Small intestine (tissue), 7 donors: ENCODE results near the gene C1QTNF1. TPM values are rescaled to one million over a fixed set of nuclear protein-coding genes. Genes with fewer than 3 reads are reported as not detected.

Source experiments
- DNase-seq, 2 donors: peaks; one replicate each; pipeline versions ENCODE4 v3.0.0 to v3.0.0-alpha.2; 2013
- FAIRE-seq: peaks from 2 replicates; lab custom pipeline; 2012; peaks lifted over from hg19 to GRCh38; lab: Jason Lieb, UNC
- H3K27ac ChIP-seq, 3 donors: one replicate each; pipeline ENCODE4 v1.5.1; 2013; ENCODE audit warnings: low read length in 2 of 3, mild to moderate bottlenecking in 2 of 3, control low read depth in 1 of 3, inconsistent platforms in 1 of 3, low read depth in 1 of 3, moderate library complexity in 1 of 3
- H3K27me3 ChIP-seq, 3 donors: one replicate each; pipeline ENCODE4 v1.6.1; 2013; ENCODE audit warnings: low read length in 3 of 3, inconsistent platforms in 1 of 3; ENCODE audit not compliant: control insufficient read depth in 3 of 3, insufficient read depth in 3 of 3
- H3K36me3 ChIP-seq, 3 donors: one replicate each; pipeline ENCODE4 v1.6.1; 2013; ENCODE audit warnings: low read length in 3 of 3, inconsistent platforms in 1 of 3, low read depth in 1 of 3, mild to moderate bottlenecking in 1 of 3, moderate library complexity in 1 of 3; ENCODE audit not compliant: control insufficient read depth in 3 of 3, insufficient read depth in 2 of 3
- H3K4me1 ChIP-seq, 3 donors: one replicate each; pipeline ENCODE4 v1.6.1; 2013; ENCODE audit warnings: low read length in 2 of 3, inconsistent platforms in 1 of 3, low read depth in 1 of 3, mild to moderate bottlenecking in 1 of 3, moderate library complexity in 1 of 3; ENCODE audit not compliant: control insufficient read depth in 3 of 3, insufficient read depth in 2 of 3
- H3K4me3 ChIP-seq, 3 donors: one replicate each; pipeline ENCODE4 v1.5.1; 2013; ENCODE audit warnings: low read length in 3 of 3, control low read depth in 1 of 3, inconsistent platforms in 1 of 3, low read depth in 1 of 3, mild to moderate bottlenecking in 1 of 3, moderate library complexity in 1 of 3
- H3K9me3 ChIP-seq, 2 donors: one replicate each; pipeline ENCODE4 v1.6.1; 2013; ENCODE audit warnings: low read depth in 1 of 2, low read length in 1 of 2; ENCODE audit not compliant: control insufficient read depth in 2 of 2, insufficient read depth in 1 of 2
- WGBS, 3 donors: extraction: QIAGEN DNeasy Blood & Tissue Kit; methylation state at CpG; one replicate each; pipeline ENCODE4 v1.1.7; 2013; 5-methylcytosine and 5-hydroxymethylcytosine counted together
- polyA plus RNA-seq, 4 donors: library from polyadenylated mRNA; stranded (reverse) in 3 of 4; unstranded in 1 of 4; fragments of 200-250 nt in 3 of 4; fragments of 120-200 nt in 1 of 4; gene quantifications; one replicate each; pipeline versions ENCODE4 v1.2.1 to v1.2.3, GENCODE V29; 2013
- donor health status: healthy with polysubstance abuse.
- donor health status: control.
- donor health status: control.
- donor health status: Bipolar disorder and iron deficiency.
- donor health status: healthy.

Gene C1QTNF1
- polyA plus RNA-seq, 4 donors, result 0.67 to 57.4 (median 2.8) TPM

GRCh38 chr17:79084291-79085153, 60.6 kb downstream of the C1QTNF1 start:
- 92 to 94% (median 93%) methylated on average over 31 of the region's 31 CpGs for WGBS, 3 donors

GRCh38 chr17:79085154-79085920, 61.4 kb downstream of the C1QTNF1 start:
- no peak for DNase-seq

More at GRCh38 chr17:79084291-79085153, 60.6 kb downstream of the C1QTNF1 start:
- DNase-seq, result no peak
- H3K27me3 ChIP-seq, result no peaks in the 10 kb centered on the region
- FAIRE-seq, result no peak
- H3K36me3 ChIP-seq, result peaks cover 19 to 93% (median 30%) of the 10 kb centered on the region in 3 donors
- H3K27ac ChIP-seq, result no peak overlapping the region
- H3K4me3 ChIP-seq, result no peak overlapping the region
- no peaks in the 10 kb centered on the region for H3K9me3 ChIP-seq
- no peaks in the 10 kb centered on the region for H3K4me1 ChIP-seq

GRCh38 chr17:79085921-79086551, 62.1 kb downstream of the C1QTNF1 start:
- peaks cover 11 to 78% (median 25%) of the 10 kb centered on the region in 3 donors for H3K36me3 ChIP-seq
- no peaks in the 10 kb centered on the region for H3K4me1 ChIP-seq
- no peak for DNase-seq
- no peak overlapping the region for H3K27ac ChIP-seq
- no peaks in the 10 kb centered on the region for H3K9me3 ChIP-seq
- no peak overlapping the region for H3K4me3 ChIP-seq
- H3K27me3 ChIP-seq, result no peaks in the 10 kb centered on the region
- no peak for FAIRE-seq
- 89 to 91% (median 90%) methylated on average over 28 of the region's 28 CpGs for WGBS, 3 donors

More at GRCh38 chr17:79085154-79085920, 61.4 kb downstream of the C1QTNF1 start:
- H3K27ac ChIP-seq, result no peak overlapping the region
- FAIRE-seq, result no peak
- no peak overlapping the region for H3K4me3 ChIP-seq
- no peaks in the 10 kb centered on the region for H3K27me3 ChIP-seq
- 89 to 92% (median 90%) methylated on average over 24 to 30 of the region's 30 CpGs for WGBS, 3 donors
- peaks cover 14 to 84% (median 28%) of the 10 kb centered on the region in 3 donors for H3K36me3 ChIP-seq
- no peaks in the 10 kb centered on the region for H3K9me3 ChIP-seq
- H3K4me1 ChIP-seq, result no peaks in the 10 kb centered on the region

GRCh38 chr17:79086609-79087427, 62.8 kb downstream of the C1QTNF1 start:
- no peaks in the 10 kb centered on the region for H3K27me3 ChIP-seq
- DNase-seq, result no peak
- peaks cover 8 to 74% (median 25%) of the 10 kb centered on the region in 3 donors for H3K36me3 ChIP-seq
- FAIRE-seq, result no peak
- H3K9me3 ChIP-seq, result no peaks in the 10 kb centered on the region
- H3K27ac ChIP-seq, result no peak overlapping the region
- WGBS, 3 donors, result 77 to 84% (median 78%) methylated on average over 33 of the region's 33 CpGs
- H3K4me1 ChIP-seq, result peaks cover 0 to 3% (median 0%) of the 10 kb centered on the region in 3 donors
- H3K4me3 ChIP-seq, result no peak overlapping the region

- Histone ChIP-seq H3K4me3 (no peak overlapping the region), H3K4me1 (peaks cover 0 to 3% (median 0%) of the 10 kb centered on the region in 3 donors), H3K9me3 (no peaks in the 10 kb centered on the region), H3K27ac (no peak overlapping the region), H3K27me3 (no peaks in the 10 kb centered on the region), H3K36me3 (peaks cover 8 to 66% (median 25%) of the 10 kb centered on the region in 3 donors)
- FAIRE-seq (no peak), DNase-seq (peak; percentile 65 to 74)
- 40 to 46% (median 41%) methylated on average over 12 of the region's 12 CpGs for WGBS, 3 donors
Observed at GRCh38 chr17:79087428-79088143, 63.6 kb downstream of the C1QTNF1 start.

GRCh38 chr17:79088247-79088996, 64.5 kb downstream of the C1QTNF1 start:
- peaks cover 0 to 3% (median 0%) of the 10 kb centered on the region in 3 donors for H3K4me1 ChIP-seq
- H3K27ac ChIP-seq, result no peak overlapping the region
- no peaks in the 10 kb centered on the region for H3K9me3 ChIP-seq
- H3K36me3 ChIP-seq, result peaks cover 8 to 58% (median 22%) of the 10 kb centered on the region in 3 donors
- no peak overlapping the region for H3K4me3 ChIP-seq
- WGBS, 3 donors, result 92 to 93% (median 93%) methylated on average over 26 of the region's 26 CpGs
- DNase-seq (no peak), FAIRE-seq (no peak)
- peaks cover 0 to 8% (median 3%) of the 10 kb centered on the region in 3 donors for H3K27me3 ChIP-seq

- Histone ChIP-seq H3K4me1 (peaks cover 0 to 3% (median 0%) of the 10 kb centered on the region in 3 donors), H3K27me3 (peaks cover 0 to 13% (median 3%) of the 10 kb centered on the region in 3 donors), H3K27ac (no peak overlapping the region), H3K36me3 (peaks cover 8 to 53% (median 17%) of the 10 kb centered on the region in 3 donors), H3K9me3 (no peaks in the 10 kb centered on the region), H3K4me3 (no peak overlapping the region)
- 52 to 76% (median 73%) methylated on average over 8 of the region's 8 CpGs for WGBS, 3 donors
- FAIRE-seq (no peak), DNase-seq (no peak)
Observed at GRCh38 chr17:79088997-79089328, 65.0 kb downstream of the C1QTNF1 start.
